MCF 10A (cell line): ENCODE results near the gene MAP3K4. TPM values are rescaled to one million over a fixed set of nuclear protein-coding genes. Genes with fewer than 3 reads are reported as not detected.

Experiments
- BruUV-seq: library from RNA; stranded (reverse); fragments of 400-500 nt; replicated peaks from 2 replicates; lab custom pipeline; 2021; lab: Mats Ljungman, UMichigan
- CTCF ChIA-PET: fragments of 300-600 bp; sonication (Branson Sonifier 250); formaldehyde crosslinking; extraction: SDS; loops from one replicate; lab custom pipeline; 2021; ENCODE audit warnings: antibody characterized with exemption, inconsistent platforms; lab: Yijun Ruan, JAX
- POLR2A ChIA-PET: fragments of 300-600, 350-650 bp; sonication (Branson Sonifier 250); formaldehyde crosslinking; extraction: SDS; loops from one replicate; lab custom pipeline; 2020; ENCODE audit warnings: antibody characterized with exemption, inconsistent platforms; lab: Yijun Ruan, JAX
- DNase-seq: peaks from one replicate; pipeline ENCODE4 v3.0.0-alpha.2; 2018; ENCODE audit not compliant: unreplicated experiment
- H3K27ac Mint-ChIP-seq: one replicate; pipeline ENCODE4 v1.8.0; 2022; ENCODE audit warnings: mild to moderate bottlenecking, low read depth, mixed read lengths; ENCODE audit not compliant: unreplicated experiment
- H3K27me3 Mint-ChIP-seq: one replicate; pipeline ENCODE4 v1.8.0; 2022; ENCODE audit warnings: mixed read lengths; ENCODE audit not compliant: insufficient read depth, unreplicated experiment
- H3K36me3 Mint-ChIP-seq: one replicate; pipeline ENCODE4 v1.8.0; 2022; ENCODE audit warnings: mild to moderate bottlenecking, moderate library complexity, mixed read lengths; ENCODE audit not compliant: insufficient read depth, unreplicated experiment
- H3K4me1 Mint-ChIP-seq: one replicate; pipeline ENCODE4 v1.8.0; 2022; ENCODE audit warnings: mixed read lengths; ENCODE audit not compliant: insufficient read depth, unreplicated experiment
- H3K4me3 Mint-ChIP-seq: one replicate; pipeline ENCODE4 v1.8.0; 2022; ENCODE audit warnings: mild to moderate bottlenecking, moderate library complexity, mixed read lengths; ENCODE audit not compliant: unreplicated experiment
- H3K9me3 Mint-ChIP-seq: one replicate; pipeline ENCODE4 v1.8.0; 2022; ENCODE audit warnings: mixed read lengths; ENCODE audit not compliant: unreplicated experiment
- CTCF ChIP-seq: fragments of 200-600 bp; IDR thresholded peaks from one replicate; pipeline ENCODE4 v1.8.0; 2022; ENCODE audit warnings: antibody characterized with exemption, mild to moderate bottlenecking; ENCODE audit not compliant: unreplicated experiment
- intact Hi-C: fragments of 100-400 bp; cut with micrococcal nuclease; formaldehyde crosslinking; loops from 2 replicates; pipeline ENCODE4 v1.14.1; 2022
- total RNA-seq: library from RNA; stranded (reverse); gene quantifications from 2 replicates; pipeline ENCODE4 v1.2.3, GENCODE V29; 2022

The MAP3K4 gene
- total RNA-seq, 1 experiment from 2014 or later: 38.7 TPM

- no TSS peak for BruUV-seq
- POLR2A ChIA-PET: interaction anchor here (0.7 to 1.1 kb wide), 3 partner anchors 47 to 128 kb away, joined by 3 to 4 read pairs (median 3); no protein-coding TSS in a partner anchor
- Mint-ChIP-seq H3K27me3 (no peaks in the 10 kb centered on the region), H3K4me1 (peaks cover 22% of the 10 kb centered on the region), H3K4me3 (no peak overlapping the region), H3K36me3 (peaks cover 80% of the 10 kb centered on the region), H3K9me3 (no peaks in the 10 kb centered on the region), H3K27ac (peak overlapping the region; percentile 1)
- intact Hi-C loops: loop anchor here (5.0 kb wide), 1 partner anchor 103 kb away; the partner anchor contains the start of gene MAP3K4
- CTCF ChIA-PET: interaction anchor here (0.5 to 3.6 kb wide), 6 partner anchors 97 to 1956 kb away, joined by 3 to 14 read pairs (median 4); no protein-coding TSS in a partner anchor
- peak; percentile 29 for DNase-seq
- no peak for TF ChIP-seq CTCF
Measured at GRCh38 chr6:161094955-161095354, 103.4 kb downstream of the MAP3K4 start.

GRCh38 chr6:161095916-161096315 is 104.3 kb downstream of the MAP3K4 start:
- no peaks in the 10 kb centered on the region for H3K9me3 Mint-ChIP-seq
- no TSS peak for BruUV-seq
- intact Hi-C loops: no loop called here
- CTCF ChIA-PET: interaction anchor here (0.7 to 3.6 kb wide), 4 partner anchors 43 to 326 kb away, joined by 3 to 14 read pairs (median 4); no protein-coding TSS in a partner anchor
- peaks cover 72% of the 10 kb centered on the region for H3K36me3 Mint-ChIP-seq
- H3K4me3 Mint-ChIP-seq: no peak overlapping the region
- POLR2A ChIA-PET: interaction anchor here (1.0 to 1.1 kb wide), 3 partner anchors 9 to 57 kb away, joined by 3 read pairs; no protein-coding TSS in a partner anchor
- H3K4me1 Mint-ChIP-seq: peaks cover 22% of the 10 kb centered on the region
- no peaks in the 10 kb centered on the region for H3K27me3 Mint-ChIP-seq
- no peak for DNase-seq
- TF ChIP-seq CTCF: no peak
- H3K27ac Mint-ChIP-seq: no peak overlapping the region

- TF ChIP-seq CTCF: no peak
- ChIA-PET POLR2A (interaction anchor here (0.7 kb wide), 1 partner anchor 1234 kb away, joined by 3 read pairs; no protein-coding TSS in a partner anchor), CTCF (interaction anchor here (0.6 kb wide), 1 partner anchor 273 kb away, joined by 3 read pairs; no protein-coding TSS in a partner anchor)
- H3K9me3 Mint-ChIP-seq: no peaks in the 10 kb centered on the region
- peaks cover 64% of the 10 kb centered on the region for H3K36me3 Mint-ChIP-seq
- H3K4me3 Mint-ChIP-seq: no peak overlapping the region
- BruUV-seq: no TSS peak
- no peaks in the 10 kb centered on the region for H3K27me3 Mint-ChIP-seq
- DNase-seq: no peak
- no peak overlapping the region for H3K27ac Mint-ChIP-seq
- peaks cover 16% of the 10 kb centered on the region for H3K4me1 Mint-ChIP-seq
- intact Hi-C loops: no loop called here
Measured at GRCh38 chr6:161100072-161100471, 108.5 kb downstream of the MAP3K4 start.

DNA sequence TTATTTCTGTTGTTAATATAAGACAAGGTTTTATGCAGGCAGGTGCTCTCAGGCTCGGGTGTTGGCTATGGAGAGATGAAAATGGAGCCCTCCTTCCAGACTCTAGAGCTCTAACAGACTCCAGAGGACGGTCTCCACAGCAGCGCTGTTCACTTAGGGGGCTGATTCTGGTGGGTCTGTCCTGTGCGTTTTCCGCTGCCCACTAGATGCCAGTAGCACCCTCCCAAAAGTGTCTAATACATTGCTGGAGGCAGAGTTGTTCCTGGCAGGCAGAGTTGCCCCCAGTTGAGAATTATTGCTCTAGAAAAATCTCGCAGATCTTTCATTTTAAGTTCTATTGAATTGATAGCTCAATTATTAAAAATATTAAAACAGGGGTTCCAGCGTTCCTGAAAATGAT is 109.9 kb downstream of the MAP3K4 start:
- Mint-ChIP-seq H3K9me3 (no peaks in the 10 kb centered on the region), H3K36me3 (peaks cover 60% of the 10 kb centered on the region), H3K27ac (no peak overlapping the region), H3K4me1 (peaks cover 11% of the 10 kb centered on the region), H3K4me3 (no peak overlapping the region), H3K27me3 (no peaks in the 10 kb centered on the region)
- no TSS peak for BruUV-seq
- TF ChIP-seq CTCF: no peak
- CTCF ChIA-PET: interaction anchor here (0.7 to 1.5 kb wide), 11 partner anchors 9 to 369 kb away, joined by 3 to 9 read pairs (median 3); no protein-coding TSS in a partner anchor
- no peak for DNase-seq
- POLR2A ChIA-PET: interaction anchor here (1.7 kb wide), 1 partner anchor 270 kb away, joined by 6 read pairs; no protein-coding TSS in a partner anchor
- intact Hi-C loops: no loop called here
